Ectodermal cell (in vitro differentiated cells): Measurements from ENCODE around the gene CPSF4L.

ENCODE experiments used
- H3K27ac ChIP-seq: 2 replicates; pipeline ENCODE4 v1.7.0; 2013; ENCODE audit warnings: mild to moderate bottlenecking, low read depth, low read length; ENCODE audit not compliant: insufficient read depth, poor library complexity, severe bottlenecking
- H3K27me3 ChIP-seq: 2 replicates; pipeline ENCODE4 v1.7.0; 2013; ENCODE audit warnings: mild to moderate bottlenecking, low read length; ENCODE audit not compliant: insufficient read depth, control insufficient read depth, poor library complexity, severe bottlenecking
- H3K36me3 ChIP-seq: one replicate; pipeline ENCODE4 v1.7.0; 2013; ENCODE audit warnings: low read length; ENCODE audit not compliant: control insufficient read depth, insufficient read depth
- H3K4me1 ChIP-seq: one replicate; pipeline ENCODE4 v1.7.0; 2013; ENCODE audit warnings: low read length; ENCODE audit not compliant: control insufficient read depth, insufficient read depth
- H3K4me3 ChIP-seq: 2 replicates; pipeline ENCODE4 v1.7.0; 2013; ENCODE audit warnings: low read depth, low read length, control low read depth; ENCODE audit not compliant: insufficient read depth
- H3K9me3 ChIP-seq: 2 replicates; pipeline ENCODE4 v1.7.0; 2013; ENCODE audit warnings: mild to moderate bottlenecking, low read length, moderate library complexity; ENCODE audit not compliant: control insufficient read depth
- WGBS, 2 experiments: methylation state at CpG; one replicate each; pipeline ENCODE4 v1.1.7; 2013; ENCODE audit warnings: missing lambda C conversion rate in 2 of 2; 5-methylcytosine and 5-hydroxymethylcytosine counted together

Gene CPSF4L

GRCh38 chr17:73302189-73302588 lies 40.5 kb upstream of the CPSF4L start:
- no peaks in the 10 kb centered on the region for H3K36me3 ChIP-seq
- no peak overlapping the region for H3K4me3 ChIP-seq
- no peaks in the 10 kb centered on the region for H3K9me3 ChIP-seq
- H3K27ac ChIP-seq = no peak overlapping the region
- peaks cover 21% of the 10 kb centered on the region for H3K4me1 ChIP-seq
- WGBS, 2 experiments = 92 to 95% methylated on average over 3 of the region's 3 CpGs
- no peaks in the 10 kb centered on the region for H3K27me3 ChIP-seq

- 96 to 98% methylated on average over 2 of the region's 2 CpGs for WGBS, 2 experiments
- Histone ChIP-seq H3K4me3 (no peak overlapping the region), H3K9me3 (no peaks in the 10 kb centered on the region), H3K27me3 (no peaks in the 10 kb centered on the region), H3K36me3 (no peaks in the 10 kb centered on the region), H3K4me1 (peaks cover 21% of the 10 kb centered on the region), H3K27ac (no peak overlapping the region)
Measured at GRCh38 chr17:73301369-73301768, 39.7 kb upstream of the CPSF4L start.

DNA sequence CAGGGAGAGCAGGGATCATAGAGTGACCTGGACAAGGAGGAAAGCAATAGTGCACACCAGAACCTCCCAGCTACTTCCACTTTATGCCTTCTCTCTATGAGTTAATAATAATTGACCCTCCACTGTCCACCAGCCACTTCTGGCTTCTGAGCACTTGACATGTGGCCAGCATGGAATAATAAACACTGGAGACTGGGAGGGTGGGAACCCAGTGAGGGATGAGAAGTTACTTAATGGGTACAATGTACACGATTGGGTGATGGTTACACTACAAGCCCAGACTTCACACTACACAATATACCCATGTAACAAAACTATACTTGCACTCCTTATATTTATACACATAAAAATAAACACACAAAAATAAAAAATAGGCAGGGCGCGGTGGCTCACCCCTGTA lies 38.7 kb upstream of the CPSF4L start:
- Histone ChIP-seq H3K27ac (no peak overlapping the region), H3K4me3 (no peak overlapping the region)

GRCh38 chr17:73297934-73298861 lies 36.5 kb upstream of the CPSF4L start:
- 78 to 82% methylated on average over 15 of the region's 15 CpGs for WGBS, 2 experiments
- H3K36me3 ChIP-seq = no peaks in the 10 kb centered on the region
- H3K27me3 ChIP-seq = no peaks in the 10 kb centered on the region
- H3K27ac ChIP-seq = no peak overlapping the region
- peaks cover 6% of the 10 kb centered on the region for H3K4me1 ChIP-seq
- no peaks in the 10 kb centered on the region for H3K9me3 ChIP-seq
- no peak overlapping the region for H3K4me3 ChIP-seq

More for the DNA sequence above, 38.7 kb upstream of the CPSF4L start:
- Histone ChIP-seq H3K36me3 (no peaks in the 10 kb centered on the region), H3K27me3 (no peaks in the 10 kb centered on the region), H3K9me3 (no peaks in the 10 kb centered on the region), H3K4me1 (peaks cover 14% of the 10 kb centered on the region)
- 91 to 94% methylated on average over 3 of the region's 3 CpGs for WGBS, 2 experiments

GRCh38 chr17:73293480-73293911 lies 31.8 kb upstream of the CPSF4L start:
- no peaks in the 10 kb centered on the region for H3K27me3 ChIP-seq
- no peak overlapping the region for H3K4me3 ChIP-seq
- peaks cover 6% of the 10 kb centered on the region for H3K4me1 ChIP-seq
- H3K36me3 ChIP-seq = no peaks in the 10 kb centered on the region
- H3K9me3 ChIP-seq = no peaks in the 10 kb centered on the region
- H3K27ac ChIP-seq = no peak overlapping the region
- WGBS, 2 experiments = 87 to 90% methylated on average over 9 of the region's 9 CpGs

- H3K4me3 ChIP-seq = no peak overlapping the region
- H3K27ac ChIP-seq = no peak overlapping the region
- WGBS, 2 experiments = 93% methylated on average over 11 of the region's 11 CpGs
- no peaks in the 10 kb centered on the region for H3K36me3 ChIP-seq
- H3K4me1 ChIP-seq = peaks cover 3% of the 10 kb centered on the region
- no peaks in the 10 kb centered on the region for H3K9me3 ChIP-seq
- H3K27me3 ChIP-seq = no peaks in the 10 kb centered on the region
Measured at GRCh38 chr17:73293031-73293430, 31.4 kb upstream of the CPSF4L start.

GRCh38 chr17:73292031-73292531 lies 30.4 kb upstream of the CPSF4L start:
- no peak overlapping the region for H3K4me3 ChIP-seq
- H3K4me1 ChIP-seq = no peaks in the 10 kb centered on the region
- WGBS, 2 experiments = 96 to 97% methylated on average over 12 of the region's 12 CpGs
- H3K9me3 ChIP-seq = no peaks in the 10 kb centered on the region
- H3K36me3 ChIP-seq = no peaks in the 10 kb centered on the region
- no peak overlapping the region for H3K27ac ChIP-seq
- no peaks in the 10 kb centered on the region for H3K27me3 ChIP-seq

DNA sequence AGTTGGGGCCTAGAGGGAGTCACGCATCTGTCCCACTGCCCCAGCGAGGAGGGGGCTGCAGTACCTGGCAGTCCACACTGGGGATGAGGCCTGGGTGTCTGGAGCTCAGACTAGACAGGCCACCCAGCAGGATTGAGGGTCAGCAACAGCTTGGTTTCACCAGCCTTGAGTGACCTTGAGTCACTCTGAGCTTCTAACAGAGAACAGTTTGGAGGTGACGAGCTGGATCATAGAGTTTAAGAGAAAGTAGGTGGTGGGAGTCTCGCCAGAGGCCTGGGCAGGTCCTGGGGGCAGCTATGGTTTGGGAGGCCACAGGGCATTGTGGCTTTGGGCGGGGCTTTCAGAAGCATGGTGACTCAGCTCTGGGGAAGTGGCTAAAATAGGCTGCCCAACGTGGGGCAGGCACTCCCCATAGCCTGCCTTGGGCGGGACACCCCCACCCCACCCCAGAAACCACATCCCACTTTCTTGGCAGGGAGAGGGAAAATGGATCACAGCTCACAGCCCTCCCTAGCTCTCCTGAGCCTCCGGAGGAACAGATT lies 29.7 kb upstream of the CPSF4L start:
- H3K27ac ChIP-seq = no peak overlapping the region
- peaks cover 5% of the 10 kb centered on the region for H3K4me1 ChIP-seq
- no peaks in the 10 kb centered on the region for H3K9me3 ChIP-seq
- H3K36me3 ChIP-seq = no peaks in the 10 kb centered on the region
- no peak overlapping the region for H3K4me3 ChIP-seq
- 86 to 89% methylated on average over 8 of the region's 8 CpGs for WGBS, 2 experiments
- H3K27me3 ChIP-seq = no peaks in the 10 kb centered on the region

DNA sequence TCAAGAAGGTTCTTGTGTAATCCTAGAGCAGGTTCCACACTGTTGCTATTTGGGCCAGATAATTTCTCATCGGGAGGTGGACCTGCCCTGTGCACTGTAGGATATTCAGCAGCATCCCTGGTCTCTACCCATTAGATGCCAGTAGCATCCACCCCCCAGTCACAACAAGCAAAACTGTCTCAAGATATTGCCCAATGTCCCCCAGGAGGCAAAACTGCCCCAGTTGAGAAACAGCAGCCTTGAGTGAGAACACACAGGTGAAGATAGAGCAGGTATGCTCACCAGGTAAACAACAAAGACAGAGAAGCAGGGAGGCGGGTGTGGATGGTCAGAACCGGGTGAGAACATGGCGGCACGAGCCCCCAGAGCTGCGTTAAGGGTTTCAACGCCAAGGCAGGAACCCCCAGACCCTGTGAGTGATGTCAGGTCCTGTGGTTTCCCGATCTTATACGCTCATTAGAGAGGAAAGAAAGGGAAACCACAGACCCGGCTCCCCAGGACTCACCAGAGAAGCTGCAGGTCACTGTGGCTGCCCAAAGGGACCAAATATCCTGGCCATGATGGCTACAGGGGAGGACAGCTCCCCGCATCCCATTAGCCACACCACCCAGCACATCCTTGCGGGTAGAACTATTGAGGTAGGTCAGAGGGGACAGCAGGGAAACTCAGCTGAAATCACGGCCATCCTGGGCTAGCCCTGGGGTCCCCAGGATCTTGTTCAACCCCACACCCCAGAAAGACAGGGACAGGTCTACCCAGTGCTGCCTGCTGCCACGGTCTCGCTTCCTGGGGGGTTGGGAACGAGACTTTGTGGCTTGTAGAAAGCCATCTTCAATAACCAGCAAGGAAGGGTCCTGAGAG lies 28.9 kb upstream of the CPSF4L start:
- Histone ChIP-seq H3K4me1 (peaks cover 12% of the 10 kb centered on the region), H3K36me3 (no peaks in the 10 kb centered on the region), H3K27me3 (no peaks in the 10 kb centered on the region), H3K27ac (no peak overlapping the region), H3K4me3 (no peak overlapping the region), H3K9me3 (no peaks in the 10 kb centered on the region)
- WGBS, 2 experiments = 93 to 95% methylated on average over 16 of the region's 16 CpGs
